ENCODE results near the gene ITPK1.

DNA sequence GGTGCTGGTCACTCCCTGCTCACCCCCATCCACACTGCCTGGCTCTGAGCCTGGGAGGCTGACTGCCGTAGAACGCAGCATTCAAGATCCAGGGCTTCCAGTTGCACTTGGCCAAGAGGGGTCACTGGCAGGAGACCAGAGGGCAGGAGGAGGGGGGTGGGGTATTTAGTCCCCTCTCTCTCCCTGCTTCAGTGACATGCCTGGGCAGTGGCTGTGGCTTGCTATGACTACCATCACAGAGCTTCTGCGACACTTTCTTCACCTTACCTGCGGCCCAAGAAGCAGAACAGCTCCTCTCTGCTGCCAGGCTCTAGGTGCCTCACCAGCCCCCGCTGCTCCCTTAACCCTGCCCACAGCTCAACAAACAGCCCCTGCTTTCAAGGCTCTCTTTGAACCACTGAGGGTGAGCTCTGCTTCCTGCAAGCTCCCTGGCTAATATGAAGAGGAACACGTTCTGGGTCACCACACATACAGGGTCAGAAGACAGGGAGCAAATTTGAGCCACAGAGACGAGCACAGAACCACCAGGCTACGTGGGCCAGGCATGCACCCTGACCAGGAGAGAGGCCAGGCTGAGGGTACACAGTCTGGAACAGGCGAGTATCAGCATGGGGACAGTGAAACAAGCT is 55.7 kb downstream of the ITPK1 start:
- no peak for TF ChIP-seq EP300 (IDR thresholded peaks at IDR 0.05; ENCODE audit: borderline replicate concordance)
- TF ChIP-seq, protein P1, sequence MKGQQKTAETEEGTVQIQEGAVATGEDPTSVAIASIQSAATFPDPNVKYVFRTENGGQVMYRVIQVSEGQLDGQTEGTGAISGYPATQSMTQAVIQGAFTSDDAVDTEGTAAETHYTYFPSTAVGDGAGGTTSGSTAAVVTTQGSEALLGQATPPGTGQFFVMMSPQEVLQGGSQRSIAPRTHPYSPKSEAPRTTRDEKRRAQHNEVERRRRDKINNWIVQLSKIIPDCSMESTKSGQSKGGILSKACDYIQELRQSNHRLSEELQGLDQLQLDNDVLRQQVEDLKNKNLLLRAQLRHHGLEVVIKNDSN (IDR thresholded peaks at IDR 0.05), result no peak
- no peak for TF ChIP-seq TAF1 (IDR thresholded peaks at IDR 0.05; ENCODE audit: low read depth)
- no peak for TF ChIP-seq CREB1 (IDR thresholded peaks at IDR 0.05; ENCODE audit: low read depth)
- no peak for TF ChIP-seq RAD21 (IDR thresholded peaks at IDR 0.05; ENCODE audit: low read depth)
- TF ChIP-seq, protein P2, sequence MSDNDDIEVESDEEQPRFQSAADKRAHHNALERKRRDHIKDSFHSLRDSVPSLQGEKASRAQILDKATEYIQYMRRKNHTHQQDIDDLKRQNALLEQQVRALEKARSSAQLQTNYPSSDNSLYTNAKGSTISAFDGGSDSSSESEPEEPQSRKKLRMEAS (IDR thresholded peaks at IDR 0.05), result no peak
- TF ChIP-seq, protein P3, sequence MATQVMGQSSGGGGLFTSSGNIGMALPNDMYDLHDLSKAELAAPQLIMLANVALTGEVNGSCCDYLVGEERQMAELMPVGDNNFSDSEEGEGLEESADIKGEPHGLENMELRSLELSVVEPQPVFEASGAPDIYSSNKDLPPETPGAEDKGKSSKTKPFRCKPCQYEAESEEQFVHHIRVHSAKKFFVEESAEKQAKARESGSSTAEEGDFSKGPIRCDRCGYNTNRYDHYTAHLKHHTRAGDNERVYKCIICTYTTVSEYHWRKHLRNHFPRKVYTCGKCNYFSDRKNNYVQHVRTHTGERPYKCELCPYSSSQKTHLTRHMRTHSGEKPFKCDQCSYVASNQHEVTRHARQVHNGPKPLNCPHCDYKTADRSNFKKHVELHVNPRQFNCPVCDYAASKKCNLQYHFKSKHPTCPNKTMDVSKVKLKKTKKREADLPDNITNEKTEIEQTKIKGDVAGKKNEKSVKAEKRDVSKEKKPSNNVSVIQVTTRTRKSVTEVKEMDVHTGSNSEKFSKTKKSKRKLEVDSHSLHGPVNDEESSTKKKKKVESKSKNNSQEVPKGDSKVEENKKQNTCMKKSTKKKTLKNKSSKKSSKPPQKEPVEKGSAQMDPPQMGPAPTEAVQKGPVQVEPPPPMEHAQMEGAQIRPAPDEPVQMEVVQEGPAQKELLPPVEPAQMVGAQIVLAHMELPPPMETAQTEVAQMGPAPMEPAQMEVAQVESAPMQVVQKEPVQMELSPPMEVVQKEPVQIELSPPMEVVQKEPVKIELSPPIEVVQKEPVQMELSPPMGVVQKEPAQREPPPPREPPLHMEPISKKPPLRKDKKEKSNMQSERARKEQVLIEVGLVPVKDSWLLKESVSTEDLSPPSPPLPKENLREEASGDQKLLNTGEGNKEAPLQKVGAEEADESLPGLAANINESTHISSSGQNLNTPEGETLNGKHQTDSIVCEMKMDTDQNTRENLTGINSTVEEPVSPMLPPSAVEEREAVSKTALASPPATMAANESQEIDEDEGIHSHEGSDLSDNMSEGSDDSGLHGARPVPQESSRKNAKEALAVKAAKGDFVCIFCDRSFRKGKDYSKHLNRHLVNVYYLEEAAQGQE (IDR thresholded peaks at IDR 0.05; ENCODE audit: low read depth), result no peak
- no peak for TF ChIP-seq FOXM1 (IDR thresholded peaks at IDR 0.05; ENCODE audit: borderline replicate concordance, low read depth)
- TF ChIP-seq YY1 (IDR thresholded peaks at IDR 0.05; ENCODE audit: low read depth), result no peak
- no peak for TF ChIP-seq ZBTB7A (IDR thresholded peaks at IDR 0.05; ENCODE audit: low read depth)
- TF ChIP-seq TEAD4 (IDR thresholded peaks at IDR 0.05), result no peak
- TF ChIP-seq CEBPB (IDR thresholded peaks at IDR 0.05), result no peak
- TF ChIP-seq EGR1 (IDR thresholded peaks at IDR 0.05), result no peak

Data from Ishikawa (cell line).